ENCODE measurements around the gene MEG3.

The MEG3 gene

DNA sequence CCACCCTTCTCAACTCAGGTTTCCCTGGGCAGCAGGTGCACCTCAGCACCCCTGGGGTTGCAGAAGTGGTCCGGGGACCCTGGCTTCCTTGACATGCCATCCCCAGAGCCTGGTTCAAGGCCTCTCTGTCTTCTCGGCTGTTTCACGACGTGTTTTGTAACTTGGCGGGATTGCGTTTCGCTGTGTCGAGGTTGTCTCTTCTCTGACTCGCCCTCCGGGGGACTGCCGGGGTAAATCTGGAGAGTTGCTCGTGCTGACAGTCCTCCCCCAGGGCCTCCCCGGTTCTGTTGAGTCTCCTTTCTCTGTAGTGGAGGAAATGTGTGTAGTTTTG, 25.6 kb downstream of the MEG3 start:
- no peak for DNase-seq

DNA sequence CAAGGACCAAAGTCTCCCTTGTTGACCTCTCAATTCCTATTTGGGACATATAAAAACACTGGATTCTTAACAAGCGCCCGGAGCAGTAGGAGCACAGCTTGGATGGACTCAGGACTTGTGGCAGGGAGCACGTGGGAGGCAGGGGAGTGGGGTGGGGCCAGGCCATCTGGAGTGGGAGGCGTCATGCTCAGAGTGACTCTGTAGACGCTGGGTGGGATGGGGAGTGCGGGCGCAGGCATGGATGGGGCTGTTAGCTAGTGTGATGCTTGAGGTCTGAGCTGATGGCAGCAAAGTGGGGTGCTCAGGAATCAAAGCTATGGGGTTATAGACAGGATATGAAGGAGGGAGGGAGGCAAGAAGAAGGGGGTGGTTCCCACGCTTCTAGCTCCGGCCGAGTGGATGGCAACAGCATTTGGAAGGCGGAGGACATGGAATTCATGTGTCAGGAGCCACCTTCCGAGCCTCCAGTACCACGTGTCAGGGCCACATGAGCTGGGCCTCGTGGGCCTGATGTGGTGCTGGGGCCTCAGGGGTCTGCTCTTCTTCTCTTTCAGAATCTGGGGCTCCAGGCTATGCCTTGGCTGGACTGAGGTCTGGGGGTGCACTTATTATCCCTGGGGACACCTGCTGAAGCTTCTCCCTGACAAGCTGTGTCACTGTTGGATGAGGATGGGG, 26.2 kb downstream of the MEG3 start:
- DNase-seq = no peak

DNA sequence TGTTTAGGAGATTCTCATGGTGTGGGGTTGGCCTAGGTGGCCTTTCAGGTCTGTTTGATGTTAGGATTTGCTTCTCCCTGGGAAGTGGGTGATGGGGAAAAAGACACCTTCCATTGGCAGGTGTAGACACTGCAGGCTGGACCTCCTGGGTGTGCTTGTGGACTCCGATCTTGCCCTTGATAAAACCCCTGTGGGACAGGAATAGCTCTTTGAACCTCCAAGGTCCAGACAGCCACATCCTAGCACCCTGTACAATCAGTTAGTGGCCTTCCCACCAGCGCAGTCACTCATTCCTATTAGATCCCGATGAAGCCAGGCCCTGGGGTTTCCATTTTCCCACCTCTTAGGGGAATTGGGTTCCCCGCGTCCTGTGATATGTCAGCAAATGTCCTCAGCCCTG, 28.5 kb downstream of the MEG3 start:
- DNase-seq = no peak

DNA sequence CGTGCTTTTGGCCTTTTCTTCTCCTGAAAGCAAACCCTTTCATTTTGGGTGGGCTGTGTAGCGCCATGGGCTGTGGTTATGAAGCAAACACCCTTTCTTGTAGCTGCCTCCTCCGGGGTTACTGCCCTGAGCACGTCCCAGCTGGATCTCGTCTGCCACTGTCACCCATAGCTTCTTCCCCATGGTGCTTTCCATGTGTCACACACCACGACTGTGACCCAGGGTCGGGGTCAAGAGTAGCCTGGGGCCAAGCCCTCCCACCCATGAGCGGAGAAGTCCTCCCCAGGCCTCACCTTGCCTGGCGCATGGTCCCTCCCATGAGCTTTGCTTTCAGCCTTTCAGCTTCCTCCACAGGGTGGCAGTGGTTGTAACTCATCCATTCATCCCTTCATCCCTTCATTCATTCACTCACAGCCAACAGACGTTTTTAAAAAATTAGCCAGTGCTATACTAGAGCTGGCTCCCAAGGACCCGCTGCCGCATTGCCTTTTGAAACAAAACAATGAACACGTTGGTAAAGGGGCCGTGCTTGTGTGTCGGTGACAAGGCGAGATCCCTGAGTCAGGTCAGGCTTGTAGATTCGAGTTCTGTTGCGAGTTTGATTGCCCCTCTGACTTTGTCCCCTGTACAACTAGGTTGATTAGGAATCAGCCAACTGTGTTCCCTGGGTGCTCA, 29.5 kb downstream of the MEG3 start:
- DNase-seq = no peak

DNA sequence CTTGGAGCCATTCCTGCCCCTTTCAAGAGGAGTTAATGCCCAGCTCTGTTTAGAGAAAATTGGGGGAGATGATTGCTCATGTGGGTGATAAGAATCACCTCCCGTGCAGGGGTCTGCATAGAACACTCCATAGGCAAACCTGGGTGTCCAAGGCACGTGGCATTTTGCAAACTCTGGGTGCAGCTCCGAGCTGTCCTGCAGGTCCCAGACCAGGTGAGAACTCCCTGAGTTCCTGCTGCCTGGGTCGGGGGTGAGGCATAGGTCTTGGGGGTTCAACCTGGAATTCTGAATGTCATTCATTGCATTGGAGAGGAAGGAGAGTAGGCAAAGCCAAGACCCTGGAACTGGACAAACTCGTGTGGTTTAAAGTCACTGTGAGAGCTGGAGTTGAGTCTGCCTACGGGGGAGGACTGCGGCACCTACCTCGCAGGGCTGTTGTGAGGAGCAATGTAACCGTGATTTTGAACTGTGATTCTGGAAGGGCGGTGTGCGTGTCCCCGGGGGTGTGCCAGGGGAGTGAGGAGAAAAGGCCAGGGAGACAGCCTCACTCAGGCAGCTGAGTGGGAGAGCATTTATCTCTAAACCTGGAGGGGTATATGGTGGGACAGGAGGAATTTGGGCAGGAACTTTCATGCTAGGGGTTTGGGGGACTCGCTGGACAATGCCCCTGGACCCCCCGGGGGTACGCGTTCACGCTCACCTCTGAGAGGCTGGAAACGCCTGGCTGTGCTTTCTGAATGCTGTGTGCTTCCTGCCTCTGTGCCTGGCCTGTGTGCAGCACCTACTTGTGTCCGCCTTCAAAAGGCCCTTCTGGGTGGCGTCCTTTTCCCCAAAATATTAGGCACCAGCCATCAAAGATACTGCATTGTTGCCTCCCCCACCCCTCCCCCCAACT, 30.4 kb downstream of the MEG3 start:
- DNase-seq = no peak

DNA sequence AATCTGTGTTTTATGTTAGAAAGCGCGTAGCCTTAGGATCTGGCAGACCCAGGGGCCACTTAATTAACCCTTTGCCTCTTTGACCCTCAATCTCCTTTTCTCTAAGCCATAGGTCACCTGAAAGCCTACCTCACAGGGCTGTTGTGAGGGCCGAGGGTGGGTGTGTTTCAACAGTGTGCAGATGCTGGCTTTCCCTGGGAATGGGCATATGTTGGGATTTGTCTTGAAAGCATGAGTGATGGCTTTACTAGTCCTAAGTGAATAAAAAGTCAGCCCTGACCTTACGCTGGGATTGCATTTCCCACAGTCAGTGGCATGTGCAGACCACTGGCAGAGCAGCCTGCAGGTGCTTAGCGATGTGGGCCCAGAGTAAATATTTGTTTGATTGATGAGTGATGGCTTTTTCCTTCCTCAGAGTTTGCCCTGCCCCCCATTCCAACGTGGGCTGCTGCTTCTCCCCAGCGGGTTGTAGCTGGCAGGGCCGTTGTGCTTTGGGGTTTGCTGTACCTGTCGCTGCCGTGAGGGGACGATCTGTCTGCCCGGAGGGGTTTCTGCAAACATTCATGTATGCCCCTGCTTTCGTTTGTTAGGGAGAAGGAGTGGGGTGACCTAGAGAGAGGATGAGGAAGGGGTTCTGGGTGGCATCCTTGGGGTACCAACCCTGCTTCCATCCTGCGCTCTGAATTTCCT, 31.5 kb downstream of the MEG3 start:
- no peak for DNase-seq

DNA sequence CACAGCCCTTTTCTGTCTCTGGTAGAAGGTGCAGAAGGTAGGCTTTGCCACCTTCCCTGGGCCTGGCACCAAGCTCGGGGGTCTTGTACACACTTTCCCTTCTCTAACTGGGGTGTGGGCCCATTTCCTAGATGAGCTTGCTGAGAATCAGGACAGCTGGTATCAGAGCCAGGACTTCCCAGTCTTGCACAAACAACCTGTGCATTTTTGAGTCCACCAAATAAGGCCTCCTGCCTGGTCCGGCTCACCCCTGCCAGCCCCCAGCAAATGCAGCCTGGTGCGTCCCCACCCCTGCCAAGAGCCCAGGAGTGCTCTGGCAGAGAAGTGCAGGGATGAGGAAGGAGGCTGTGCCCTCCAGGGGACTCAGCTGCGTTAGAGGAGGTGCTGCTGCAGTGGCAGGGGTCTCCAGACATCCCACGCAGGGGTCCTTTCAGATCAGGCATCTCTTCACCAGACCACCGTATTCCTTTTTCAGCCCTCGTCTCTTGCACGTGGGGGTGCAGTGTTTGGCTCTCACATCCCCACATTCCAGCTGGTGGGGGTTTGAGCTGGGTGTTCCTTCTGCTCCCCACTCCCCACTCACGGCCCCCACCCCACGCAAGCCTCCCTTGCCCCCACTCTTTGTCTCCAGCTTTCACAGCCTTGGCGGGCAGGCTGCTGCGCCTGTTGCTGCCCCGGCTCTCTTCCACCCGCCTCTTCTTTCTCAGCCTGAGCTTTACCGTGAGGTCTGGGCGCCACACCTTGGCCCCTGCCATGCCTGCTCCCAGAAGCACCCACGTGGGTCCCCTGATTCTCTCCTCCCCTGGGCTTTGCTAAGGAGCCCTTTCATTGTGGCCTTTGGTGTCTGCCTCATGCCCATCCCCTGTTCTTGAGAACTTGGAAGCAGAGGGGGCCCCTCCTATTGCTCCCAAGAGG, 32.3 kb downstream of the MEG3 start:
- no peak for DNase-seq

DNA sequence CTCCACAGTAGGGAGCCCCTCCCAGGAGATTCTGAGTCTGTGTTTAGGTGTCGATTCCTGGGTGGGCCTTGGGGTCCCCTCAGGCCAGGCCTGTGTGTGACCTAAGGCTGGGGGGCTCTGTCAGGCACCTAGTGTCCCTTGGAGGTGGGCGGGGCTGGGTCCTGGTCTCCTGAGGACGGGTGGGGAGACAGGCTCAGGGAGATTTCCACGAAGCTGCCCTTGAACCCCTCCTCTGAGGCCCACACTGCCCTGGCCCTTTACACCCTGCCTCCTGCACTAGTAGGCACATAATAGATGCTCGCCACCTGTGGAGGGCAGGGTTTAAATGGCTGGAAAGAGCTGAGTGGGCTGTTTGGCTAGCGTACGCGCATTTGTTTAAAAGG, 32.9 kb downstream of the MEG3 start:
- DNase-seq = no peak

DNA sequence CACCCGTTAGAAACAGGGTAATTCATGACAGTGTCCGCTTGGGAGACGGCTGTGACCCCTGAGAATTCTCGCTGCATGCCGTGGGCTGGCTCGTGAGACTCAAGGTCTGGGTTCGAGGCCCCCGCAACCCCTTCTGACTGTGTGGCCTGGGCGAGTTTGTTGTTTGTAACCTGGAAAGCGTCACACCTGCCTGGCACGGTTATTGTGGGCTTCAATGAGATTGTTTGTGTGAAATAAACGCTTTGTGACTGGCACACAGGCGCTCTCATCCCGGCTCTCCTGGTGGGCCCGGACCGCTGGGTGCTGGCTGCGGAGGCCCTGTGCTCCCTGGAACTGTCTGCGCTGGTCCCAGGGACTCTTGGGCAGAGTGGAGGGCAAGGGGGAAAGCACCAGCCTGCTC, 33.9 kb downstream of the MEG3 start:
- no peak for DNase-seq

DNA sequence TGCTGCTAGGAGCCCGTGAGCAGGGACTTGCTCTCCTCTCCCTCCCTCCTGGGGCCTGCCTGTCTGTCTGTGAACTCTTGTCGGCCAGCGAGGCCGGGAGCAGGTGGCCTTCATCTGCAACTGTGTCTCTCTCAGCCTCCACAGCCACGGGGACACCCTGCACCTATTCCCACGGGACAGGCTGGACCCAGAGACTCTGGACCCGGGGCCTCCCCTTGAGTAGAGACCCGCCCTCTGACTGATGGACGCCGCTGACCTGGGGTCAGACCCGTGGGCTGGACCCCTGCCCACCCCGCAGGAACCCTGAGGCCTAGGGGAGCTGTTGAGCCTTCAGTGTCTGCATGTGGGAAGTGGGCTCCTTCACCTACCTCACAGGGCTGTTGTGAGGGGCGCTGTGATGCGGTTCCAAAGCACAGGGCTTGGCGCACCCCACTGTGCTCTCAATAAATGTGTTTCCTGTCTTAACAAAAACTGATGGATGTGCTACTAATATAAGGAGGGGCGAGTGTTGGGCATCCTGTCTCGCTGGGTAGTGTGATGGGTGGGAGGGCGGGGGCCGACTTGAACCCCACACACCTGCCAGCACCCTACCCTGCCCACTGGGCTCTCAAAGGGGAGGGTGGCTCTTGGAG, 34.8 kb downstream of the MEG3 start:
- DNase-seq = no peak

DNA sequence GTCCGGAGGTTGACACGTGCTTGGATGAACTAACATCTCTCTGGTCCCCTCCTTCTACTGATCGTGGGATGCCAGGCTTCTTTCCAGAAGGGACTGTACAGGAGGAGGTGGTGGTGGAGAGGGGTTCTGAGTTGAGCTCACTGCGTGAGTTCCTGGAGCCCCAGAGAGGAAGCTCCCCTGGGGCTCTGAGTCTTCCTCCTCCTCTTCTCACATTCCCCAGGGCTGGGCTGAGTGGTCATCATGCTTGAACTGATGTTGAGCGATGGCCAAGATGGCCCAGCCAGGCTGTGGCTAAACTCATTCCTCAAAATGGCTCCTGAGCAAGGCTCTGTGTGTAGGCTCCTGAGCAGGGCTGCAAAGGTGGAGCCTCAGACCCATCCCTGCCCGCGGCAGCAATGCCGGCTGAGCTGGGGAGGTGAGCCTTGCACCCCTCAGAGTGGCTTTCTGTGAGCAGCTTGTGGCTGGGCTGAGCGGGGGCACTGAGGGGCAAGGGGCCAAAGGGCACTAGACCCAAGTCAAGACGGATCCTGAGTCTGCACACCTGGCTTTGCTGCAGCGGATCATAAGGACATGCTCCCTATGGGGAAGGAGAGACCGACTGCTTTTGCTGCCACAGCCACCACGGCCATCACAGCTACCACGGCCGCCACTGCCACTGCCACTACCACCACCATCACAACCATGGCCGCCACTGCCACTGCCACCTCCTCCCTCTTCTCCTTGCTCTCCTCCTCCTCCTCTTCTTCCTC, 35.4 kb downstream of the MEG3 start:
- DNase-seq = no peak

DNA sequence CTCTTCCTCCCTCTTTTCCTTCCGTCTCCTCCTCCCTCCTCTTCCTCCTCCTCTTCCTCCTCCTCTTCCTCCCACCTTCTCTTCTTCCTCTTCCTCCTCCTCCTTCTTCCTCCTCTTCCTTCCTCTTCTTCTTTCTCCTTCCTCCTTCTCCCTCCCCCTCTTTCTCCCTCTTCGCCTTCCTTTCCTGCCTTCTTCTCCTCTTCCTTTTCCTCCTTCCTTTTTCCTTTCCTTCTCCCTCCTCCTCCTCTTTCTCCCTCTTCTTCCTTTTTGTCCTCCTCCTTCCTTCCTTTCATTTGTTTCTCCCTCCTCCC, 36.0 kb downstream of the MEG3 start:
- DNase-seq = no peak

DNA sequence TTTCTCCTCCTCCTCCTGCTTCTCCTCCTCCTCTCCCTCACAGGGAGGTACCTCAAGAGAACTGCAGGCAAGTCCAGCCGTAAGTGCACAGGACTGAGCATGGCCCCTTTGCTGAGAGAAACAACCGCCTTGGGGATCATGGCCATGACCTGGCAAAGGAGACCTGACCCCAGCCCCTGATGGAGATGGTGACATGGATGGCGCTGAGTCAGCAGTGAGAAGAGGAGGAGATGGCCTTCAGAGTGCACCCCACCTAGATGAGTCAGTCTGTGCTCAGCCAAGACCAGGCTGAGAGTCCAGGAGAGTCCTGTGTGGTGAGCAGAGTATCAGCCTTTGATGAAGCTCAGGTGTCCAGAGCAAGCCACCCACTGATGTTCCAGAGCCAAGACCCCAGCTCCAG, 36.4 kb downstream of the MEG3 start:
- DNase-seq = no peak

DNA sequence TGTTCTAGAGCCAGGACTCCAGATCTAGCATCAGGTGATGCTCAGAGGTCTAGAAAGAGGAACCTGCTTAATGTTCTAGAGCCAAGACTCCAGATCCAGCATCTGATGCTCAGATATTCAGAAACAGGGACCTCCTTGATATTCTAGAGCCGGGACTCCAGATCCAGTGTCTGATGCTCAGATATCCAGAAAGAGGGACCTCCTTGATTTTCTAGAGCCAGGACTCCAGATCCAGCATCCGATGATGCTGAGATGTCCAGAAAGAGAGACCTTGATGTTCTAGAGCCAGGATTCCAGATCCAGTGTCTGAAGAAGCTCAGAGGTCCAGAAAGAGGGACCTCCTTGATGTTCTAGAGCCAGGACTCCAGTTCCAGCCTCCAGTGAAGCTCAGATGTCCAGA, 36.9 kb downstream of the MEG3 start:
- DNase-seq = no peak

DNA sequence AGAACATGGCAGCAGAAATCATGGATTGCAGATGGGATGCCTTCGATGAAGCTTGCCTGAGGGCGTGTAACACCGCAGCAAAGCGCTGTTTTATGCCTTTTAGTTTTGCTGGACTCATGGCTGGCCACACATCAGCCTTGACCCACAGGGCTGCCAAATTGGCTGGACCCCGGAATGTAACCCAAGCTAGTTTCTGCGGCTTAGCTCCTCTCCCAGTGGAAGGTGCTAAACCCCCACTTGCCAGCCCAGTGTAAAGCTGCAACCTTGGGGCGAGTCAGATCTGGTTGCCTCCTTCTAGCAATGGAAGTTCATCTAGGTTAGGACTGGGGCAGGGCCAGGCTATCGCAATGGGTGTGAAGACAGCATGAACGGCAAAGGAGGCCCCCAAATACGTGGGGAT, 38.3 kb downstream of the MEG3 start:
- no peak for DNase-seq

DNA sequence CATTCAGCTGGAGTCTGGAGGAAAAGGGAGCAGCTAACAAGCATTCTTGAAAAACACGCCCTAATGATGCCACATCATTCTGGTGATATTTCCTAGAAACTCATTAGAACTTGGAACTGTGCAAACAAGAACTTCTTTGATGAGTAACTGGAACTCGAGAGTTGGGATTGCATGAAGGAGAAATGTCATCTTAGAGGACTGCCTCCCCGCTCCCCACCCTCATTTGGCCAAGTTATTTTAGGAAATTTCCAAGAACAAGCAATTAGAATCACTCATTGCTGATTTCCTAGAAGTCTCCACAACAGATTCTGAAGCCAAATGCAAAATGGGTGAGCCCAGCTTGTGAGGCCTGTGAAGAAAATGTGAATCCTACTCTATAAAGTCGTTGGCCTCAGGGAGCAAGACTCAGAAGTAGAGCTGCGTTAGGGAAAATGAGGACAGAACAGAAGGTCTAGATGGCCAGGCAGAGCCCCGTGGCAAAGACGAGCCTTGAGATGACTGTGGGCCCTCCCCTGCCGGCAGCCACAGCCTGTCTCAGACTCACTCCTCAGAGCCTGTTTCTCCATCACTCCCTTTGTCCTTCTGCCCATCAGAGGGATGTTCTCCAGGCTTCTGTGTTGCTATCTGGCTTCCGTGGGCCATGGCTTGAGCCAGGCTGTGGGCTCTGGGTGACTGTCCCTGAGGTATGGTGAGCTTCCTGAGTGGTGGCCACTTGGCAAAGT, 39.2 kb downstream of the MEG3 start:
- no peak for DNase-seq

DNA sequence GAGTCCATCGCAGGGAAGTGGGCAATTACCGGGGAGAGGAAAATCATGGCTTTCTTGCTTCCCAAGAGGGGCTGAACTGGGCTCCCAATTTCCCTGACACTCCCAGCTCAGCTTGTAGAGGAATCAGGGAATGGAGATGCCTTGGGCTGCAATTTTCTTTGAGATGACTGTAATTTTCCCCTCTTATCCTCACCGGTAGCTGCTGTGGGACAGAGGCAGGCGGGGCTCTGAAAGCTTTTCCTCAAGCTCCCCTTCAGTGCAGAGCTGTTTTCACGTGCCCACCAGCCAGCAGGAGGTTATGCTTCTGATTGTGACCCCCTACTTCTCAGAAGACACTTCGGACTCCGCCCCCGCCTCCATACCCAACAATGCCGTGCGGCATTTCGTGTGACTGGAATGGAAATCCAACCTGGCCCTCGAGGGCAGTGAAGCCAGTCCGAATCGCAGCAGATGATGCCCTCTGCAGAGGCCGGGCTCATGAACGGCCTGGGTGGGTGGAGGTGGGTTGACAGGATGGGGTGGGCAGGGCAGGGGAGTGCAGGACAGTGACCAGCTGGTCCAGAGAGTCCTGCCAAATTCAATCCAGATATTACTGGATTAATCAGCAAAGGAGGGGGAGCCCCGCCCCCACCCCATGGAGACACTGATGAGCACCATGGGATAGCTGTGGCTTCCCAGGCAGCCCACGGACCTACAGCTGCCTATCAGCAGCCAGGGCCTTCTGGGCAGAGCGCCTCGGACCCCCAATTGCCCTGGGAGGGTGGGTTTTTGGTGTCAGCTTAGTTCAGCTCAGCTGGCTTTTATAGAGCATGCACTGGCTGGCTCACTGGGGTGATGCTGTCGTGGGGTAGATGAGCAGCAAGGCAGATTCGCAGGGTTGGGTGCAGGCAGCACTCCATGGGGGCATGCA, 40.0 kb downstream of the MEG3 start:
- DNase-seq = no peak

DNA sequence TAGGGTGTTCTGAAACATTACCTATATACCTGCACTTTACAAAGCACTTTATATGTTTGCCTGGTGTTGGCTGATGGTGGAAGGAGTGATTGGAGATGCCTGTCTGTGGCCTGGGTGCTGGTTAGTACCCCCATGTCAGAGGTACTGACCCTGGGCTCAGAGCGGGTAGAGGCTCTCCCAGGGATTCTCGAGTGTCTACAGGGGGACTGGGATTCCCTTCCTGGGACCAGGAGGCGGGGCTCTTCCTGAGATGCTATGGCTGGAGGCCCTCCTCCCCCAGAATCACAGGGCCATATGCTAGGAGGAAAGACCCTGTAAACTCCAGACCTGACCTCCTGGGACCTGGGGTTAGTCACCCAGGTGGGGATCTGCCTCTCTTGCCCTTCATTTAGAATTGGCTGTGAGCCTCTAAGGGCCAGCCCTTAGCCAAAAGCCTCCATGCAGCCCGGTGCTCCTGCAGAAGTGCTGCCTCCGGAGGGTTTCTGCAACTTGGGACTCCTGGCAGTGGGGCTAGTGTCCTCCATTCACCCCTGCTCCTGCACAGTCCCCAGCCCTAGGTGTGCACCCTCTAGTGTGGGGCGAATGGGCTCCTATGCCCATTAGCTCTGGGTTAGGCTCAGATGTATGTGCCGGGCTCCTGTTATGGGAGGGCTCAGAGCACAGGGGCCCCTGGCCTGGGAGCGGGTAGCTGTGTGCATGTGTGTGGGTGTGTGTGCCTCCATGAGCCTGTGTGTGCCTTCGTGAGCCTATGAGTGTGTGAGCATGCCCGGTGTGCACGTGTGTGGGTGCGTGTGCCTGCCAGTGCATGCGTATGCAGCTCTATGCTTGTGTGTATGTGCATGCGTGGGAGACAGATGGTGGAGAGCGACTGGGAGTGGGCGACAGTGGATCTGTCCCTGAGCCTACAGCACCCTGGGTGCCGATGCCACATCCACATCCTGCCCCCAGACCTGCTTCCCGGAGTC, 41.0 kb downstream of the MEG3 start:
- no peak for DNase-seq
